K562 (cell line): ENCODE results near the gene ACER2. TPM values are rescaled to one million over a fixed set of nuclear protein-coding genes. Genes with fewer than 3 reads are reported as not detected.

Experiments
- ATAC-seq: fragments of 200-7000 bp; cut with Tn5 transposase; 3 replicates; pipeline ENCODE4 v1.9.1; 2020; ENCODE audit warnings: moderate library complexity
- BruUV-seq: library from RNA; stranded (reverse); fragments of 400-500 nt; replicated peaks from 2 replicates; lab custom pipeline; 2021; lab: Mats Ljungman, UMichigan
- CTCF ChIA-PET: fragments of 300-600 bp; formaldehyde crosslinking; extraction: SDS; loops from one replicate; lab custom pipeline; 2021; ENCODE audit warnings: low intra/inter-chr PET ratio; lab: Yijun Ruan, JAX
- POLR2A ChIA-PET: fragments of 300-600, 350-650 bp; sonication (Branson Sonifier 250); formaldehyde crosslinking; extraction: SDS; loops from one replicate; lab custom pipeline; 2021; ENCODE audit warnings: antibody characterized with exemption, inconsistent platforms; lab: Yijun Ruan, JAX
- DNase-seq, 4 experiments: peaks; one replicate each; pipeline versions ENCODE4 v3.0.0 to v3.0.0-alpha.2; 2011 to 2018; ENCODE audit warnings: low spot score in 3 of 4, mixed read lengths in 3 of 4; ENCODE audit errors: extremely low read depth in 1 of 4
- FAIRE-seq: peaks from 2 replicates; lab custom pipeline; 2011; peaks lifted over from hg19 to GRCh38; lab: Jason Lieb, UNC
- H2AFZ ChIP-seq: 2 replicates; pipeline ENCODE4 v1.6.0; 2011; ENCODE audit warnings: low read depth, low read length, control low read depth, inconsistent platforms
- H3K27ac ChIP-seq: fragments of 200-600 bp; 3 replicates; pipeline ENCODE4 v1.8.0; 2011; ENCODE audit warnings: low read depth, mild to moderate bottlenecking, control low read depth, inconsistent platforms, low read length, moderate library complexity, mixed read lengths; ENCODE audit errors: extremely low read depth
- H3K27me3 ChIP-seq, 2 experiments: fragments of 300-600 bp in 1 of 2; 2 replicates in 1 of 2; 3 replicates in 1 of 2; pipeline versions ENCODE4 v1.6.0 to v1.8.0; 2011; ENCODE audit warnings: inconsistent platforms in 2 of 2, low read length in 2 of 2, mild to moderate bottlenecking in 1 of 2, mixed read lengths in 1 of 2, moderate library complexity in 1 of 2; ENCODE audit not compliant: control insufficient read depth in 2 of 2, insufficient read depth in 2 of 2
- H3K36me3 ChIP-seq: fragments of 300-600 bp; 3 replicates; pipeline ENCODE4 v1.8.0; 2011; ENCODE audit warnings: mild to moderate bottlenecking, low read length, inconsistent platforms; ENCODE audit not compliant: control insufficient read depth, insufficient read depth
- H3K4me1 ChIP-seq, 2 experiments: fragments of 200-600 bp in 1 of 2; replicated peaks in 1 of 2; 2 replicates in 1 of 2; 3 replicates in 1 of 2; pipeline versions ENCODE4 v1.5.1 to v1.8.0; 2011; ENCODE audit warnings: inconsistent platforms in 2 of 2, low read length in 2 of 2, mild to moderate bottlenecking in 1 of 2, mixed read lengths in 1 of 2, moderate library complexity in 1 of 2; ENCODE audit not compliant: control insufficient read depth in 2 of 2, insufficient read depth in 2 of 2
- H3K4me2 ChIP-seq: 2 replicates; pipeline ENCODE4 v1.6.1; 2011; ENCODE audit warnings: low read length, control low read depth, inconsistent platforms, mixed read lengths; ENCODE audit not compliant: insufficient read depth
- H3K4me3 ChIP-seq: fragments of 200-600 bp; sonication (generic), shearing (Covaris generic); 2 replicates; pipeline ENCODE4 v1.5.1; 2016; ENCODE audit warnings: control low read depth, inconsistent platforms
- H3K79me2 ChIP-seq: fragments of 200-600 bp; 3 replicates; pipeline ENCODE4 v1.8.0; 2011; ENCODE audit warnings: low read length, inconsistent platforms; ENCODE audit not compliant: control insufficient read depth, insufficient read depth
- H3K9ac ChIP-seq, 2 experiments: 2 replicates each; pipeline versions ENCODE4 v1.6.0 to v1.6.1; 2011; ENCODE audit warnings: low read depth in 2 of 2, low read length in 2 of 2, control low read depth in 1 of 2, inconsistent platforms in 1 of 2, mild to moderate bottlenecking in 1 of 2, mixed read lengths in 1 of 2; ENCODE audit not compliant: insufficient read depth in 1 of 2
- H3K9me1 ChIP-seq: one replicate; pipeline ENCODE4 v1.6.0; 2011; ENCODE audit warnings: inconsistent platforms, mild to moderate bottlenecking, low read length, moderate library complexity; ENCODE audit not compliant: control insufficient read depth, insufficient read depth
- H3K9me3 ChIP-seq: replicated peaks from 2 replicates; pipeline ENCODE4 v1.5.1; 2011; ENCODE audit warnings: low read depth, low read length, inconsistent platforms; ENCODE audit not compliant: control insufficient read depth, insufficient read depth
- H4K20me1 ChIP-seq: replicated peaks from 2 replicates; pipeline ENCODE4 v1.6.1; 2011; ENCODE audit warnings: low read length, inconsistent platforms, mixed read lengths; ENCODE audit not compliant: control insufficient read depth, insufficient read depth
- ADNP ChIP-seq: fragments of 200-800 bp; sonication (Bioruptor generic); IDR thresholded peaks from 2 replicates; pipeline ENCODE4 v1.6.1; 2016; ENCODE audit warnings: missing genetic modification characterization, missing compliant biosample characterization
- POLR2AphosphoS5 ChIP-seq: IDR thresholded peaks from 2 replicates; pipeline ENCODE4 v1.6.1; 2011; ENCODE audit warnings: mild to moderate bottlenecking, low read depth, low read length, moderate library complexity; ENCODE audit not compliant: control insufficient read depth, insufficient read depth
- PTRF ChIP-seq: fragments of 450-650 bp; IDR thresholded peaks from 2 replicates; pipeline ENCODE4 v1.6.1; 2016; ENCODE audit warnings: mild to moderate bottlenecking, missing genetic modification characterization, missing compliant biosample characterization
- RFX1 ChIP-seq: fragments of 450-650 bp; IDR thresholded peaks from 2 replicates; pipeline ENCODE4 v1.6.1; 2016; ENCODE audit warnings: mild to moderate bottlenecking, moderate library complexity
- TCFL5 ChIP-seq: fragments of 250-450 bp; sonication (Bioruptor Pico); conservative IDR thresholded peaks from 2 replicates; pipeline ENCODE4 v1.6.1; 2021; ENCODE audit warnings: mild to moderate bottlenecking, moderate library complexity, matching md5 sums
- ZBTB7A ChIP-seq: IDR thresholded peaks from 2 replicates; pipeline ENCODE4 v1.6.1; 2011; ENCODE audit warnings: low read depth, mild to moderate bottlenecking, low read length, moderate library complexity, borderline replicate concordance; ENCODE audit not compliant: control insufficient read depth
- ZNF347 ChIP-seq: fragments of 450-650 bp; formaldehyde crosslinking; IDR thresholded peaks from 2 replicates; pipeline ENCODE4 v1.4.0; 2020; ENCODE audit warnings: low read depth, mild to moderate bottlenecking, moderate library complexity
- ZNF584 ChIP-seq: fragments of 200-800 bp; sonication (Bioruptor generic); IDR thresholded peaks from 2 replicates; pipeline ENCODE4 v1.6.1; 2016; ENCODE audit warnings: low read depth, mild to moderate bottlenecking, missing genetic modification characterization, missing compliant biosample characterization
- WGBS: fragments of 100-300 bp; shearing (Covaris generic); methylation state at CpG from one replicate; pipeline ENCODE4 v1.1.6; 2016; ENCODE audit warnings: low coverage, mixed read lengths; ENCODE audit not compliant: insufficient coverage; ENCODE audit errors: missing lambda C conversion rate; 5-methylcytosine and 5-hydroxymethylcytosine counted together
- in situ Hi-C: fragments of 300-500 bp; cut with MboI; formaldehyde crosslinking; loops from 4 replicates; pipeline ENCODE4 v1.15.0; 2018; ENCODE audit warnings: inconsistent platforms, mixed read lengths
- intact Hi-C: fragments of 100-400 bp; cut with micrococcal nuclease; formaldehyde crosslinking; loops from 2 replicates; pipeline ENCODE4 v1.14.2; 2022
- polyA plus RNA-seq, 8 experiments: library from polyadenylated mRNA; depleted of rRNA in 4 of 8; stranded (reverse) in 5 of 8; unstranded in 3 of 8; fragments of >200 nt; fragmentation: Nextera tagmentation in 2 of 8; fragmentation: Illumina TruSeq in 1 of 8; extraction: Ambion mirVana in 2 of 8; extraction: Trizol in 1 of 8; gene quantifications; 2 replicates each; pipeline versions ENCODE4 v1.2.1 to v1.2.3, GENCODE V29; 2011 to 2014; ENCODE audit warnings: inconsistent platforms in 1 of 8, missing spikeins in 1 of 8
- total RNA-seq, 7 experiments: library from RNA; depleted of rRNA in 6 of 7; stranded (reverse); fragments of >200 nt in 6 of 7; fragmentation: Illumina TruSeq in 2 of 7; extraction: Trizol in 2 of 7; gene quantifications; 2 replicates each; pipeline versions ENCODE4 v1.2.1 to v1.2.3, GENCODE V29; 2011 to 2021; ENCODE audit warnings: low replicate concordance in 1 of 7

The ACER2 gene
- total and polyA plus RNA-seq, 9 of the 15 experiments (the other 6 are each of a cell fraction or from before 2014, with no cell fraction given), result 0.17 to 4.6 (median 3.0) TPM

- no peak for ATAC-seq
- peaks cover 41% of the 10 kb centered on the region for H3K36me3 ChIP-seq
- no peak for FAIRE-seq
- H4K20me1 ChIP-seq, result 0 out of 2 replicates have a peak, but pooled peaks cover 11% of the 10 kb centered on the region
- no peaks in the 10 kb centered on the region for H3K9me3 ChIP-seq
- no TSS peak for BruUV-seq
- intact Hi-C loops, result loop anchor here (2.0 to 10.0 kb wide), 3 partner anchors 28 to 186 kb away; partner anchors contain the start of gene ACER2
- DNase-seq, result no peak
- peaks cover 53% of the 10 kb centered on the region for H3K79me2 ChIP-seq
- H3K27me3 ChIP-seq, result no peaks in the 10 kb centered on the region
- H2AFZ ChIP-seq, result peak overlapping the region; percentile 78
- H3K9me1 ChIP-seq, result no peaks in the 10 kb centered on the region
- peak overlapping the region; percentile 95 for H3K4me2 ChIP-seq
- H3K9ac ChIP-seq, result peak overlapping the region; percentile 84 to 99
- H3K4me3 ChIP-seq, result peak overlapping the region; percentile 92
- in situ Hi-C loops, result no loop called here
- 2% methylated on average over 6 of the region's 6 CpGs for WGBS
- TF ChIP-seq ZNF584 (CRISPR knock-in tag) (no peak), PTRF (tag) (no peak), RFX1 (0 out of 2 replicates have a peak, but pooled peaks have one; percentile 8), ZNF347 (CRISPR knock-in tag) (no peak), TCFL5 (CRISPR knock-in tag) (no peak), ZBTB7A (no peak), ADNP (tag) (peak; percentile 68; the same call in 1 of the 2 replicates), POLR2AphosphoS5 (no peak)
- CTCF ChIA-PET, result no interaction called here
- POLR2A ChIA-PET, result interaction anchor here (0.8 to 1.9 kb wide), 8 partner anchors 10 to 233 kb away, joined by 3 to 8 read pairs (median 6); no protein-coding TSS in a partner anchor
- peak overlapping the region; percentile 88 for H3K27ac ChIP-seq
- H3K4me1 ChIP-seq, result peaks cover 0 to 4% of the 10 kb centered on the region in 2 experiments; a peak in 2 of 5 replicates
Observed at GRCh38 chr9:19380826-19381075, 28.1 kb upstream of the ACER2 start.
